Hepatocyte (in vitro differentiated cells): ENCODE data around the gene TTLL1. TPM values are rescaled to one million over a fixed set of nuclear protein-coding genes. Genes with fewer than 3 reads are reported as not detected.
"Not testable (repeated sequence)": the region's sequence is repeated elsewhere in the genome, so short reads cannot be mapped to it uniquely, and the experiment has no call there.

Experiments
- DNase-seq: peaks from one replicate; pipeline ENCODE4 v3.0.0-alpha.2; 2016; ENCODE audit warnings: low spot score
- H2AFZ ChIP-seq: fragments of 200-600 bp; sonication (generic); 2 replicates; pipeline ENCODE4 v1.6.0; 2016; ENCODE audit warnings: antibody characterized with exemption, mild to moderate bottlenecking
- H3K27ac ChIP-seq: fragments of 200-600 bp; sonication (generic); 2 replicates; pipeline ENCODE4 v1.5.1; 2016; ENCODE audit warnings: mild to moderate bottlenecking
- H3K27me3 ChIP-seq: fragments of 200-600 bp; sonication (generic); 2 replicates; pipeline ENCODE4 v1.6.1; 2016
- H3K36me3 ChIP-seq: fragments of 200-600 bp; sonication (generic); replicated peaks from 2 replicates; pipeline ENCODE4 v1.5.1; 2016; ENCODE audit warnings: low read depth; ENCODE audit not compliant: insufficient read depth
- H3K4me1 ChIP-seq: fragments of 200-600 bp; sonication (generic); 2 replicates; pipeline ENCODE4 v1.5.1; 2016; ENCODE audit warnings: mild to moderate bottlenecking, moderate library complexity; ENCODE audit not compliant: insufficient read depth
- H3K4me2 ChIP-seq: fragments of 200-600 bp; sonication (generic); 2 replicates; pipeline ENCODE4 v1.6.0; 2016
- H3K4me3 ChIP-seq: fragments of 200-600 bp; sonication (generic); 2 replicates; pipeline ENCODE4 v1.5.1; 2016; ENCODE audit warnings: mild to moderate bottlenecking
- H3K79me2 ChIP-seq: fragments of 200-600 bp; sonication (generic); 2 replicates; pipeline ENCODE4 v1.6.0; 2017; ENCODE audit warnings: mild to moderate bottlenecking
- H3K9me2 ChIP-seq: fragments of 200-600 bp; sonication (generic); replicated peaks from 2 replicates; pipeline ENCODE4 v1.6.0; 2017; ENCODE audit warnings: mild to moderate bottlenecking; ENCODE audit not compliant: insufficient read depth
- H3K9me3 ChIP-seq: fragments of 200-600 bp; sonication (generic); 2 replicates; pipeline ENCODE4 v1.5.1; 2016; ENCODE audit warnings: low read depth, mild to moderate bottlenecking
- H4K20me1 ChIP-seq: fragments of 200-600 bp; sonication (generic); 2 replicates; pipeline ENCODE4 v1.6.0; 2016; ENCODE audit warnings: mild to moderate bottlenecking; ENCODE audit not compliant: insufficient read depth, poor library complexity, severe bottlenecking
- EZH2 ChIP-seq: fragments of 200-600 bp; sonication (generic); IDR thresholded peaks from 2 replicates; pipeline ENCODE4 v1.6.1; 2016; ENCODE audit warnings: antibody characterized with exemption, mild to moderate bottlenecking, borderline replicate concordance
- EZH2phosphoT487 ChIP-seq: fragments of 200-600 bp; sonication (generic); IDR thresholded peaks from one replicate; pipeline ENCODE4 v1.6.1; 2018; ENCODE audit warnings: antibody characterized with exemption, mild to moderate bottlenecking, low read depth, moderate library complexity; ENCODE audit not compliant: unreplicated experiment, severe bottlenecking
- WGBS: methylation state at CpG from one replicate; pipeline ENCODE4 v1.1.6; 2016; ENCODE audit warnings: low lambda C conversion rate; ENCODE audit errors: missing lambda C conversion rate; 5-methylcytosine and 5-hydroxymethylcytosine counted together
- polyA plus RNA-seq: library from polyadenylated mRNA; unstranded; fragments of >200 nt; fragmentation: Nextera tagmentation; extraction: Ambion mirVana; gene quantifications from 2 replicates; pipeline ENCODE4 v1.2.1, GENCODE V29; 2016
- total RNA-seq: library from RNA; depleted of rRNA; stranded (reverse); fragments of >200 nt; gene quantifications from 2 replicates; pipeline ENCODE4 v1.2.3, GENCODE V29; 2014
- TF ChIP-seq, protein P1 (sequence below): fragments of 200-600 bp; sonication (generic); IDR thresholded peaks from 2 replicates; pipeline ENCODE4 v1.5.1; 2016; ENCODE audit warnings: antibody characterized with exemption, mild to moderate bottlenecking; ENCODE audit not compliant: poor library complexity

The TTLL1 gene
- total and polyA plus RNA-seq, 2 experiments from 2014 or later: 6.4 to 8.7 TPM

DNA sequence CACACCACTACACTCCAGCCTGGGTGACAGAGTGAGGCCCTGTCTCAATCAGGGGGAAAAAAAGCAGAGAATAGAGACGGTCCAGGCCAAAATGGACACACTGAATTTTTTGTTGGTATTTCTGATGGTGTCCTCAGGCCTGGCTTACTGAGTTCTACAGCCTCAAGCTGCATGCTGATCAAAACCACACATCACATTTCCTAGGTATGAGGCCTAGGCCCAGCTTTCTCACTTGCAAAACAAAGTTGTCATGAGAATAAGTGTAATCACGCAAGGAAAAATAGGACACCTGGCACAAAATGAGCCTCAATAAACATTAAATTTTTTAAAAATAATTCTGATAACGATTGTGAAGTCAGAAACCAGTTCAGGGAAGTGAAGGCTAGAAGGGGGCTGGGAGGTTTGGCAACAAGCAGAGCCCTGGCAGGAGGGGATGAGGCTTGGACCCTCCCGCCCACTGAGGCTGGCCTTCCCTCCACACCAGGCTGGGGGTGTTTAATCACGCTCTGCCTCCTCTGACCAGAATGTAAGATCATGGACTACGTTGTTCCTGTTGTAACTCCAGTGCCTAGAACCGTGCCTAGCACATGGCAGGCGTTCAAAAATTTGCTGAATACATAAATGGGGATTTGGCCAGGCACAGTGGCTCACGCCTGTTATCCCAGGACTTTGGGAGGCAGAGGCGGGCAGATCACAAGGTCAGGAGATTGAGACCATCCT lies 92.4 kb downstream of the TTLL1 start:
- peaks cover 5% of the 10 kb centered on the region for H4K20me1 ChIP-seq
- no peak overlapping the region for H3K4me3 ChIP-seq
- H3K27ac ChIP-seq: peak overlapping the region; percentile 94
- H3K4me1 ChIP-seq: peaks cover 60% of the 10 kb centered on the region
- no peaks in the 10 kb centered on the region for H3K9me2 ChIP-seq
- H2AFZ ChIP-seq: no peak overlapping the region
- TF ChIP-seq EZH2 (no peak), EZH2phosphoT487 (no peak)
- TF ChIP-seq, protein P1, sequence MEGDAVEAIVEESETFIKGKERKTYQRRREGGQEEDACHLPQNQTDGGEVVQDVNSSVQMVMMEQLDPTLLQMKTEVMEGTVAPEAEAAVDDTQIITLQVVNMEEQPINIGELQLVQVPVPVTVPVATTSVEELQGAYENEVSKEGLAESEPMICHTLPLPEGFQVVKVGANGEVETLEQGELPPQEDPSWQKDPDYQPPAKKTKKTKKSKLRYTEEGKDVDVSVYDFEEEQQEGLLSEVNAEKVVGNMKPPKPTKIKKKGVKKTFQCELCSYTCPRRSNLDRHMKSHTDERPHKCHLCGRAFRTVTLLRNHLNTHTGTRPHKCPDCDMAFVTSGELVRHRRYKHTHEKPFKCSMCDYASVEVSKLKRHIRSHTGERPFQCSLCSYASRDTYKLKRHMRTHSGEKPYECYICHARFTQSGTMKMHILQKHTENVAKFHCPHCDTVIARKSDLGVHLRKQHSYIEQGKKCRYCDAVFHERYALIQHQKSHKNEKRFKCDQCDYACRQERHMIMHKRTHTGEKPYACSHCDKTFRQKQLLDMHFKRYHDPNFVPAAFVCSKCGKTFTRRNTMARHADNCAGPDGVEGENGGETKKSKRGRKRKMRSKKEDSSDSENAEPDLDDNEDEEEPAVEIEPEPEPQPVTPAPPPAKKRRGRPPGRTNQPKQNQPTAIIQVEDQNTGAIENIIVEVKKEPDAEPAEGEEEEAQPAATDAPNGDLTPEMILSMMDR: no peak
- no peaks in the 10 kb centered on the region for H3K36me3 ChIP-seq
- no peaks in the 10 kb centered on the region for H3K9me3 ChIP-seq
- no peak overlapping the region for H3K4me2 ChIP-seq
- no peak for DNase-seq
- H3K79me2 ChIP-seq: peaks cover 89% of the 10 kb centered on the region
- WGBS: 85% methylated on average over 10 of the region's 10 CpGs
- H3K27me3 ChIP-seq: no peaks in the 10 kb centered on the region

GRCh38 chr22:42995654-42996053 lies 93.5 kb downstream of the TTLL1 start:
- H3K36me3 ChIP-seq, H3K9me3 ChIP-seq, H2AFZ ChIP-seq, DNase-seq, H3K9me2 ChIP-seq, H4K20me1 ChIP-seq, H3K27me3 ChIP-seq, H3K4me3 ChIP-seq: not testable (repeated sequence)
- Histone ChIP-seq H3K79me2 (peaks cover 89% of the 10 kb centered on the region), H3K4me2 (peak overlapping the region; percentile 69), H3K27ac (peak overlapping the region; percentile 94), H3K4me1 (peaks cover 57% of the 10 kb centered on the region)
- WGBS: 63% methylated on average over 7 of the region's 7 CpGs

DNA sequence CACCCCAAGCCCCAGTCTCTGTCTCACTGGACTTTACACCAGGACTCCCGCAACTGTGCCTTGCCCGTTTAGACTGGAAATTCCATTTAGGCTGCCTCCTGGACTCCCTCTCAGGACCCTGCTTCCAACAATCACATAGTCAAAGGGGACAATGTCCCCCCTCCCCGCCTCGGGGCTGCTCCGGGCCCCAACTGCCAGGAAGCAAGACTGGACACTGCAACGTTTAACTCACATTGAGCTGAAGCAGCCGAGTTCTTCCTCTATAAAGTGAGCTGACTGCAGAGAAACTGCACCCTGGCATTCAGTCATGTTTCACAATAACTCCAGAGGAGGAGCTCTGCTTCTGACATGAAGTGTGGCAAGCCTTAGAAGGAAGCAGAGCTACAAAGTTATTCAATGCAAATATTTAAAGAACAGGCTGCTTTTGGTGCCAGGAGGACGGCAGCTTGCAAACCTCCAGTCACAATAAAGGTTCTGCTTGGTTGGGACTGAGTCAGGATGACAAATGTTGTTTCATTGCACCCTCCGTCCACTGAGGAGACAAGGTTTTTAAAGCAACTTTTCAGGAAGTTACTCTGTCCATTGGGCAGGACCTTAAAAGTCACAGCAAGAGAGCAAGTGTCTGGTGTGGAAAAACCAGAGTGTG lies 94.2 kb downstream of the TTLL1 start:
- peaks cover 89% of the 10 kb centered on the region for H3K79me2 ChIP-seq
- H3K4me3 ChIP-seq: no peak overlapping the region
- H2AFZ ChIP-seq: no peak overlapping the region
- peaks cover 10% of the 10 kb centered on the region for H4K20me1 ChIP-seq
- H3K4me2 ChIP-seq: peak overlapping the region; percentile 69
- peak; percentile 87 for DNase-seq
- H3K27ac ChIP-seq: peak overlapping the region; percentile 94
- peaks cover 59% of the 10 kb centered on the region for H3K4me1 ChIP-seq
- H3K36me3 ChIP-seq: no peaks in the 10 kb centered on the region
- no peaks in the 10 kb centered on the region for H3K27me3 ChIP-seq
- no peaks in the 10 kb centered on the region for H3K9me2 ChIP-seq
- 17% methylated on average over 9 of the region's 9 CpGs for WGBS
- H3K9me3 ChIP-seq: no peaks in the 10 kb centered on the region
- TF ChIP-seq EZH2 (no peak), EZH2phosphoT487 (no peak)
- TF ChIP-seq, protein P1: no peak

- H3K27me3 ChIP-seq: no peaks in the 10 kb centered on the region
- peak overlapping the region; percentile 94 for H3K27ac ChIP-seq
- H3K36me3 ChIP-seq: no peaks in the 10 kb centered on the region
- peaks cover 59% of the 10 kb centered on the region for H3K4me1 ChIP-seq
- H4K20me1 ChIP-seq: peaks cover 8% of the 10 kb centered on the region
- WGBS: 80% methylated on average over 12 of the region's 12 CpGs
- DNase-seq: no peak
- H3K79me2 ChIP-seq: peaks cover 89% of the 10 kb centered on the region
- H2AFZ ChIP-seq: no peak overlapping the region
- TF ChIP-seq EZH2phosphoT487: no peak
- H3K9me2 ChIP-seq: no peaks in the 10 kb centered on the region
- H3K4me2 ChIP-seq: peak overlapping the region; percentile 69
- no peaks in the 10 kb centered on the region for H3K9me3 ChIP-seq
- H3K4me3 ChIP-seq: no peak overlapping the region
Measured at GRCh38 chr22:42994276-42994916, 94.8 kb downstream of the TTLL1 start.
